ENCODE measurements around the gene RASD1.

DNA sequence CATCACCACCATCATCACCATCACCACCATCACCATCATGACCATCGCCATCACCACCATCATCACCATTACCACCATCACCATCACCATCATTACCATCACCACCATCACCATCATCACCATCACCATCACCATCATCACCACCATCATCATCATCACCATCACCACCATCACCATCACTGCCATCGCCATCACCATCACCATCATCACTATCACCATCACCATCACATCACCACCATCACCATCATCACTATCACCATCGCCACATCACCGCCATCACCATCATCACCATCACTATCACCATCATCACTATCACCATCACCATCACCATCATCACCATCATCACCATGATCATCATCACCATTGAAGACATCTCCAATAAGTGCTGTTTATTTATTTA, 36.2 kb downstream of the RASD1 start:
- TF ChIP-seq CTCF (conservative IDR thresholded peaks at IDR 0.05; ENCODE audit: low read depth, low read length) (no peak), EZH2 (IDR thresholded peaks at IDR 0.05; ENCODE audit: low read length, unreplicated experiment) (no peak), EZH2phosphoT487 (IDR thresholded peaks at IDR 0.05; ENCODE audit: borderline replicate concordance, low read length) (no peak)
